DMS 273 (cell line): Measurements from ENCODE around the gene FAM151B.
"Not testable (repeated sequence)": the region's sequence is repeated elsewhere in the genome, so short reads cannot be mapped to it uniquely, and the experiment has no call there.

Source experiments
- DNase-seq: peaks from one replicate; lab custom pipeline; 2025; ENCODE audit not compliant: unreplicated experiment; lab: John Stamatoyannopoulos, UW

FAM151B gene

GRCh38 chr5:80502800-80503199 lies 14.9 kb downstream of the FAM151B start:
- DNase-seq: no peak

- no peak for DNase-seq
These were observed 15.7 kb downstream of the FAM151B start for GRCh38 chr5:80503641-80504040.

GRCh38 chr5:80504833-80505232 lies 16.9 kb downstream of the FAM151B start:
- DNase-seq: no peak

GRCh38 chr5:80507663-80508062 lies 19.8 kb downstream of the FAM151B start:
- no peak for DNase-seq

GRCh38 chr5:80508844-80509243 lies 20.9 kb downstream of the FAM151B start:
- no peak for DNase-seq

GRCh38 chr5:80509362-80509761 lies 21.5 kb downstream of the FAM151B start:
- no peak for DNase-seq

GRCh38 chr5:80516826-80517225 lies 28.9 kb downstream of the FAM151B start:
- peak; percentile 44 for DNase-seq

GRCh38 chr5:80540691-80541090 lies 52.8 kb downstream of the FAM151B start:
- no peak for DNase-seq

GRCh38 chr5:80541392-80541791 lies 53.5 kb downstream of the FAM151B start:
- no peak for DNase-seq

- DNase-seq: no peak
These were observed 66.7 kb downstream of the FAM151B start for GRCh38 chr5:80554646-80555045.

GRCh38 chr5:80555099-80555498 lies 67.2 kb downstream of the FAM151B start:
- no peak for DNase-seq

GRCh38 chr5:80559244-80559643 lies 71.3 kb downstream of the FAM151B start:
- DNase-seq: no peak

GRCh38 chr5:80565330-80565729 lies 77.4 kb downstream of the FAM151B start:
- no peak for DNase-seq

GRCh38 chr5:80566711-80567259 lies 78.9 kb downstream of the FAM151B start:
- no peak for DNase-seq

- DNase-seq: no peak
These were observed 80.4 kb downstream of the FAM151B start for GRCh38 chr5:80568251-80568650.

- peak; percentile 59 for DNase-seq
These were observed 81.4 kb downstream of the FAM151B start for GRCh38 chr5:80569086-80569960.

- DNase-seq: peak; percentile 83
These were observed 82.3 kb downstream of the FAM151B start, which contains the start of gene ANKRD34B for GRCh38 chr5:80569961-80570786. ANKRD34B (minus strand) TSS chr5:80570280; CDS start chr5:80560019, 10,261 bp downstream.

- no peak for DNase-seq
These were observed 85.2 kb downstream of the FAM151B start for GRCh38 chr5:80573062-80573461.

GRCh38 chr5:80576383-80576782 lies 88.5 kb downstream of the FAM151B start:
- no peak for DNase-seq

GRCh38 chr5:80577707-80578106 lies 89.8 kb downstream of the FAM151B start:
- no peak for DNase-seq

GRCh38 chr5:80579050-80579449 lies 91.2 kb downstream of the FAM151B start:
- DNase-seq: no peak

- not testable (repeated sequence) for DNase-seq
These were observed 92.4 kb downstream of the FAM151B start for GRCh38 chr5:80580291-80580690.
